ENCODE data around the gene RABEP2.

GRCh38 chr16:28912558-28912957 lies 12.5 kb downstream of the RABEP2 start:
- TF ChIP-seq CTCF (IDR thresholded peaks at IDR 0.05; ENCODE audit: low read depth, low read length, poor library complexity, severe bottlenecking) (no peak), EZH2phosphoT487 (IDR thresholded peaks at IDR 0.05; ENCODE audit: borderline replicate concordance, low read length) (no peak)
